Measurements from ENCODE around the gene ZC3H12A. TPM values are rescaled to one million over a fixed set of nuclear protein-coding genes. Genes with fewer than 3 reads are reported as not detected.

ZC3H12A gene
- 5.8 and 6.3 TPM in 2 replicates for total RNA-seq

GRCh38 chr1:37474046-37474696 is at the start of gene ZC3H12A:
ZC3H12A (plus strand) TSS chr1:37474580; CDS start chr1:37475497, 917 bp downstream.

DNA sequence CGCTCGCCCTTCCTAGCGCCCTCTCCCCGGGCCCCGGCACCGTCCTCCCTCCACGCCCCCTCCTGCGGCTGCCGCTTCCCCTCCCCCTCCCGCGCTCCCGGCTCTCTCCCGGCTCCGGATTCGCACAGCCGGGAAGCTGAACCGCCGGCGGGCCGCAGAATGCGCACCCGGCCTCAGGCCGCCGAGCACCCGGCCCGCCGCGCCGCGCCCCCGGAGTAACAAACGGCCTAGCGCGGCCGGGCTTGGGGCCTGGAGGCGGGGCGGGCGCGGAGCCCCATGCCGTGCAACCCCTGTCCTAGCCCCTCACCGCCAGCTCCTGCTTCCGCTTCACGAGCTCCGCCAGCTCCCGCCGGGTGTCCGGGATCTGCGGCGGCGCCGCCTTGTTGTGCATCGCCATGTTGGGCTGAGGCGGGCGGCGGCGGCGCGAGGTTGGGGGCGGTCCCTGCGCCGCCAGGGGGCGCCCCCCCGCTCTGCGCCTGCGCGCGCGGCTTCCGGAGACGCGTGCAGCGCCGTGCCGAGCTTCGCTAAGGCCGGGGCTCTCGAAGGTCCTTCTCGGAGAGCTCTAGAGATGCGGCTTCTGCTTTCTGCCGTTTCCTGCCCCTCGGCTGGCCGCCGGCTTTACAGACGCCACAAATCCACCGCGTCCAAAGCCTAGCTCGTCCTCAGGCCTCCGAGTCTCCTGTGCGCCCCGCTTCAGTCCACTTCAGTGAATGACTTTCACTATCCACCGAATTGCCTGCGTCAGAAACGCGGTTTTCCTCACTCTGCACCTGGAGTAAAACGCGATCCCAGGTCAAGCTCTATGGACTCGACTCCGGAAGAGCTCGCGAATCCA is 40.2 kb downstream of the ZC3H12A start, which contains the start of gene MEAF6:
Gene MEAF6, minus strand, starts transcription at position 417 of the 835 bp plus-strand sequence. Its CDS starts 20 bp downstream, at position 397.

Other genes starting within 250 kb of the ZC3H12A start
- 34.5 and 44.3 TPM in 2 replicates for gene MEAF6, start 40.2 kb downstream of the ZC3H12A start, total RNA-seq
- gene SNIP1, start 79.7 kb downstream of the ZC3H12A start, total RNA-seq = 11.8 and 15.0 TPM in 2 replicates
- gene DNALI1, start 82.4 kb downstream of the ZC3H12A start, total RNA-seq = 4.9 and 9.8 TPM in 2 replicates
- 46.4 and 66.2 TPM in 2 replicates for gene GNL2, start 121.4 kb downstream of the ZC3H12A start, total RNA-seq
- 0.16 and 1.8 TPM in 2 replicates for gene RSPO1, start 160.3 kb downstream of the ZC3H12A start, total RNA-seq
- gene CDCA8, start 217.9 kb downstream of the ZC3H12A start, total RNA-seq = 0.26 and 1.1 TPM in 2 replicates